ENCODE measurements around the gene PHLDB3.
"Not testable (repeated sequence)": the region's sequence is repeated elsewhere in the genome, so short reads cannot be mapped to it uniquely, and the experiment has no call there.

PHLDB3 gene

GRCh38 chr19:43504426-43505185, at the start of gene PHLDB3:
PHLDB3 (minus strand) TSS chr19:43504746; CDS start chr19:43504118, 628 bp downstream.
- DNase-seq (ENCODE audit: low spot score), result peak; percentile 58

GRCh38 chr19:43553656-43554055, 49.1 kb upstream of the PHLDB3 start:
- no peak for DNase-seq (ENCODE audit: low spot score)

GRCh38 chr19:43552616-43553015, 48.1 kb upstream of the PHLDB3 start:
- no peak for DNase-seq (ENCODE audit: low spot score)

GRCh38 chr19:43552198-43552450, 47.6 kb upstream of the PHLDB3 start:
- no peak for DNase-seq (ENCODE audit: low spot score)

- DNase-seq (ENCODE audit: low spot score), result no peak
Measured at GRCh38 chr19:43551399-43552197, 47.1 kb upstream of the PHLDB3 start.

- no peak for DNase-seq (ENCODE audit: low spot score)
Measured at GRCh38 chr19:43548706-43549105, 44.2 kb upstream of the PHLDB3 start.

GRCh38 chr19:43547926-43548325, 43.4 kb upstream of the PHLDB3 start:
- DNase-seq (ENCODE audit: low spot score), result not testable (repeated sequence)

GRCh38 chr19:43546581-43546980, 42.0 kb upstream of the PHLDB3 start:
- DNase-seq (ENCODE audit: low spot score), result no peak

GRCh38 chr19:43545981-43546380, 41.4 kb upstream of the PHLDB3 start:
- DNase-seq (ENCODE audit: low spot score), result no peak

GRCh38 chr19:43545276-43545675, 40.7 kb upstream of the PHLDB3 start:
- no peak for DNase-seq (ENCODE audit: low spot score)

GRCh38 chr19:43544077-43544476, 39.5 kb upstream of the PHLDB3 start:
- no peak for DNase-seq (ENCODE audit: low spot score)

GRCh38 chr19:43541920-43542650, 37.5 kb upstream of the PHLDB3 start:
- no peak for DNase-seq (ENCODE audit: low spot score)

- DNase-seq (ENCODE audit: low spot score), result no peak
Measured at GRCh38 chr19:43540381-43540780, 35.8 kb upstream of the PHLDB3 start.

GRCh38 chr19:43538922-43539321, 34.4 kb upstream of the PHLDB3 start:
- no peak for DNase-seq (ENCODE audit: low spot score)

GRCh38 chr19:43534816-43535761, 30.5 kb upstream of the PHLDB3 start:
- DNase-seq (ENCODE audit: low spot score), result peak; percentile 68

GRCh38 chr19:43534305-43534815, 29.8 kb upstream of the PHLDB3 start:
- DNase-seq (ENCODE audit: low spot score), result no peak

- peak; percentile 97 for DNase-seq (ENCODE audit: low spot score)
Measured at GRCh38 chr19:43533546-43534304, 29.2 kb upstream of the PHLDB3 start.

- peak; percentile 91 for DNase-seq (ENCODE audit: low spot score)
Measured at GRCh38 chr19:43532962-43533545, 28.5 kb upstream of the PHLDB3 start, which contains the start of gene ZNF575. ZNF575 (plus strand) TSS chr19:43533188; CDS start chr19:43534423, 1,235 bp downstream.

- DNase-seq (ENCODE audit: low spot score), result no peak
Measured at GRCh38 chr19:43532571-43532961, 28.0 kb upstream of the PHLDB3 start.
